OCI-LY1 (cell line): ENCODE data around the gene FKBP7.

Source experiments
- H2AFZ ChIP-seq: fragments of 200-600 bp; sonication (generic), shearing (Covaris generic); 2 replicates; pipeline ENCODE4 v1.6.0; 2014; ENCODE audit warnings: antibody characterized with exemption, mild to moderate bottlenecking, low read length
- H3F3A ChIP-seq: fragments of 200-600 bp; sonication (generic), shearing (Covaris generic); 2 replicates; pipeline ENCODE4 v1.6.0; 2014; ENCODE audit warnings: mild to moderate bottlenecking, antibody characterized with exemption, low read length, moderate library complexity; ENCODE audit not compliant: insufficient read depth
- H3K27ac ChIP-seq: fragments of 200-600 bp; sonication (generic); 2 replicates; pipeline ENCODE4 v1.5.1; 2014; ENCODE audit warnings: low read length, mixed run types, mild to moderate bottlenecking, low read depth; ENCODE audit not compliant: poor library complexity, severe bottlenecking
- H3K27me3 ChIP-seq: fragments of 200-600 bp; sonication (generic); 2 replicates; pipeline ENCODE4 v1.6.0; 2014; ENCODE audit warnings: antibody characterized with exemption, mild to moderate bottlenecking, low read length, moderate library complexity; ENCODE audit not compliant: insufficient read depth
- H3K36me3 ChIP-seq: fragments of 200-600 bp; sonication (generic); 2 replicates; pipeline ENCODE4 v1.6.1; 2014; ENCODE audit warnings: mild to moderate bottlenecking, antibody characterized with exemption, low read length, moderate library complexity, mixed read lengths; ENCODE audit not compliant: insufficient read depth
- H3K4me1 ChIP-seq: fragments of 200-600 bp; sonication (generic); 2 replicates; pipeline ENCODE4 v1.5.1; 2014; ENCODE audit warnings: mild to moderate bottlenecking, low read length, moderate library complexity; ENCODE audit not compliant: insufficient read depth, severe bottlenecking
- H3K4me2 ChIP-seq: fragments of 200-600 bp; sonication (generic), shearing (Covaris generic); 2 replicates; pipeline ENCODE4 v1.6.1; 2014; ENCODE audit warnings: low read length
- H3K4me3 ChIP-seq: fragments of 200-600 bp; sonication (generic); 2 replicates; pipeline ENCODE4 v1.5.1; 2014; ENCODE audit warnings: low read length, low read depth, mild to moderate bottlenecking, mixed read lengths; ENCODE audit not compliant: poor library complexity, severe bottlenecking
- H3K79me2 ChIP-seq: fragments of 200-600 bp; shearing (Covaris generic); 2 replicates; pipeline ENCODE4 v1.6.1; 2016; ENCODE audit warnings: mixed run types, low read length, mixed read lengths; ENCODE audit not compliant: insufficient read depth
- H3K9ac ChIP-seq: fragments of 200-600 bp; sonication (generic), shearing (Covaris generic); 2 replicates; pipeline ENCODE4 v1.6.1; 2014; ENCODE audit warnings: mild to moderate bottlenecking, low read length, mixed read lengths
- H3K9me2 ChIP-seq: fragments of 200-600 bp; sonication (generic), shearing (Covaris generic); 2 replicates; pipeline ENCODE4 v1.6.1; 2014; ENCODE audit warnings: low read depth, mild to moderate bottlenecking, low read length, mixed read lengths
- H3K9me3 ChIP-seq: fragments of 200-600 bp; shearing (Covaris generic); 2 replicates; pipeline ENCODE4 v1.6.1; 2014; ENCODE audit warnings: low read length, mixed read lengths
- H4K20me1 ChIP-seq: fragments of 200-600 bp; sonication (generic), shearing (Covaris generic); 2 replicates; pipeline ENCODE4 v1.6.0; 2016; ENCODE audit warnings: mild to moderate bottlenecking, low read length; ENCODE audit not compliant: insufficient read depth
- CTCF ChIP-seq: fragments of 200-600 bp; sonication (generic), shearing (Covaris generic); IDR thresholded peaks from 2 replicates; pipeline ENCODE4 v1.5.1; 2017; ENCODE audit warnings: mild to moderate bottlenecking, antibody characterized with exemption, low read length, moderate library complexity, mixed read lengths
- EZH2 ChIP-seq: fragments of 200-600 bp; sonication (generic), shearing (Covaris generic); IDR thresholded peaks from 2 replicates; pipeline ENCODE4 v1.8.0; 2017; ENCODE audit warnings: borderline replicate concordance, mixed run types, mild to moderate bottlenecking, antibody characterized with exemption, low read length, moderate library complexity, mixed read lengths

FKBP7 gene

GRCh38 chr2:178482437-178482836, 4.0 kb upstream of the FKBP7 start:
- Histone ChIP-seq H3K4me3 (peak overlapping the region; percentile 89), H3K4me1 (peaks cover 39% of the 10 kb centered on the region), H3K9me2 (no peaks in the 10 kb centered on the region), H3K27me3 (no peaks in the 10 kb centered on the region), H3K79me2 (peaks cover 36% of the 10 kb centered on the region), H4K20me1 (no peaks in the 10 kb centered on the region), H3K9ac (peak overlapping the region; percentile 71; the same call in 1 of the 2 replicates), H2AFZ (no peak overlapping the region), H3K27ac (peak overlapping the region; percentile 34), H3K9me3 (no peaks in the 10 kb centered on the region), H3K36me3 (peaks cover 13% of the 10 kb centered on the region), H3F3A (no peaks in the 10 kb centered on the region), H3K4me2 (peak overlapping the region; percentile 90)
- TF ChIP-seq EZH2, result no peak
- TF ChIP-seq CTCF, result no peak

- Histone ChIP-seq H3K27ac (peak within 1 kb of the TSS; percentile 72), H3K9me2 (no peaks in the 10 kb centered on the region), H4K20me1 (no peaks in the 10 kb centered on the region), H3K27me3 (no peaks in the 10 kb centered on the region), H3K4me1 (peaks cover 44% of the 10 kb centered on the region), H3K4me2 (peak within 1 kb of the TSS; percentile 90), H3K9ac (peak within 1 kb of the TSS; percentile 71), H2AFZ (peak within 1 kb of the TSS; percentile 66; the same call in 1 of the 2 replicates), H3F3A (no peaks in the 10 kb centered on the region), H3K9me3 (no peaks in the 10 kb centered on the region), H3K79me2 (peaks cover 36% of the 10 kb centered on the region), H3K36me3 (no peaks in the 10 kb centered on the region), H3K4me3 (peak within 1 kb of the TSS; percentile 89)
- TF ChIP-seq EZH2 (no peak), CTCF (no peak)
Measured at GRCh38 chr2:178480227-178481181, 2.1 kb upstream of the FKBP7 start, which contains the start of gene PLEKHA3. TSS of gene PLEKHA3 (plus strand) at chr2:178480457. CDS start at chr2:178480870, 413 bp downstream.

GRCh38 chr2:178479758-178480226, 1.4 kb upstream of the FKBP7 start:
- H3K4me1 ChIP-seq, result peaks cover 43% of the 10 kb centered on the region

More at GRCh38 chr2:178479758-178480226, 1.4 kb upstream of the FKBP7 start:
- Histone ChIP-seq H3K9me3 (no peaks in the 10 kb centered on the region), H3K79me2 (peaks cover 36% of the 10 kb centered on the region), H3K9me2 (no peaks in the 10 kb centered on the region), H2AFZ (peak overlapping the region; percentile 66; the same call in 1 of the 2 replicates), H3K4me3 (peak overlapping the region; percentile 89), H3K27ac (peak overlapping the region; percentile 72), H3K4me2 (peak overlapping the region; percentile 90), H3K9ac (peak overlapping the region; percentile 71), H3K36me3 (no peaks in the 10 kb centered on the region), H3F3A (no peaks in the 10 kb centered on the region), H3K27me3 (no peaks in the 10 kb centered on the region), H4K20me1 (no peaks in the 10 kb centered on the region)
- no peak for TF ChIP-seq EZH2
- TF ChIP-seq CTCF, result no peak
